Measurements from ENCODE around the gene ITGA3.

GRCh38 chr17:50034498-50035364 lies 21.2 kb upstream of the ITGA3 start:
- TF ChIP-seq POLR2A (IDR thresholded peaks at IDR 0.05; ENCODE audit: low read depth, low read length), result no peak
- TF ChIP-seq POLR2AphosphoS5 (IDR thresholded peaks at IDR 0.05; ENCODE audit: low read depth, low read length), result no peak

All from GM12891 (cell line).